ENCODE measurements around the gene REEP6. TPM values are rescaled to one million over a fixed set of nuclear protein-coding genes. Genes with fewer than 3 reads are reported as not detected.

REEP6 gene
- total and polyA plus RNA-seq, 7 donors, result 0.33 to 5.6 (median 2.0) TPM; not detected in 1

- Histone ChIP-seq H3K9me3 (no peaks in the 10 kb centered on the region), H3K4me1 (peaks cover 0 to 21% (median 15%) of the 10 kb centered on the region in 4 donors), H3K4me3 (no peak overlapping the region), H3K27ac (no peak overlapping the region), H3K27me3 (peaks cover 6 to 40% (median 27%) of the 10 kb centered on the region in 3 donors), H3K36me3 (no peaks in the 10 kb centered on the region)
- DNase-seq, result peak; percentile 64
- TF ChIP-seq POLR2AphosphoS5 (IDR thresholded peaks at IDR 0.05) (no peak), CTCF (IDR thresholded peaks at IDR 0.05) (no peak), POLR2A (IDR thresholded peaks at IDR 0.05) (no peak), EP300 (IDR thresholded peaks at IDR 0.05) (no peak)
- 50 to 77% methylated on average over 10 of the region's 10 CpGs for WGBS, 2 donors
- intact Hi-C loops (cut with DNase I), result no loop called here
These were observed 1.6 kb downstream of the REEP6 start for GRCh38 chr19:1492474-1493006.

GRCh38 chr19:1494115-1494815 is 3.3 kb downstream of the REEP6 start:
- Histone ChIP-seq H3K9me3 (no peaks in the 10 kb centered on the region), H3K4me1 (peaks cover 0 to 20% (median 15%) of the 10 kb centered on the region in 4 donors), H3K36me3 (no peaks in the 10 kb centered on the region), H3K27ac (no peak overlapping the region), H3K4me3 (no peak overlapping the region), H3K27me3 (peaks cover 6 to 47% (median 34%) of the 10 kb centered on the region in 3 donors)
- DNase-seq, result no peak
- no peak for TF ChIP-seq EP300 (IDR thresholded peaks at IDR 0.05)
- TF ChIP-seq POLR2A (IDR thresholded peaks at IDR 0.05), result no peak
- no peak for TF ChIP-seq CTCF (IDR thresholded peaks at IDR 0.05)
- no peak for TF ChIP-seq POLR2AphosphoS5 (IDR thresholded peaks at IDR 0.05)
- intact Hi-C loops (cut with DNase I), result no loop called here
- WGBS, 2 donors, result 40 to 65% methylated on average over 15 of the region's 15 CpGs

GRCh38 chr19:1495051-1495798 is 4.2 kb downstream of the REEP6 start:
- Histone ChIP-seq H3K4me1 (peaks cover 0 to 11% (median 8%) of the 10 kb centered on the region in 4 donors), H3K4me3 (no peak overlapping the region), H3K27me3 (peaks cover 6 to 47% (median 34%) of the 10 kb centered on the region in 3 donors), H3K27ac (no peak overlapping the region), H3K36me3 (no peaks in the 10 kb centered on the region), H3K9me3 (no peaks in the 10 kb centered on the region)
- TF ChIP-seq CTCF (IDR thresholded peaks at IDR 0.05), result no peak
- TF ChIP-seq POLR2AphosphoS5 (IDR thresholded peaks at IDR 0.05), result no peak
- no peak for TF ChIP-seq EP300 (IDR thresholded peaks at IDR 0.05)
- no peak for TF ChIP-seq POLR2A (IDR thresholded peaks at IDR 0.05)
- intact Hi-C loops (cut with DNase I), result no loop called here
- 90 to 91% methylated on average over 37 of the region's 37 CpGs for WGBS, 2 donors
- DNase-seq, result no peak

- H3K27me3 ChIP-seq, result peaks cover 6 to 49% (median 36%) of the 10 kb centered on the region in 3 donors
- intact Hi-C loops (cut with DNase I), result no loop called here
- 64 to 77% methylated on average over 40 of the region's 40 CpGs for WGBS, 2 donors
- H3K4me1 ChIP-seq, result peaks cover 0 to 7% (median 7%) of the 10 kb centered on the region in 4 donors
- no peak overlapping the region for H3K27ac ChIP-seq
- TF ChIP-seq EP300 (IDR thresholded peaks at IDR 0.05), result no peak
- no peaks in the 10 kb centered on the region for H3K36me3 ChIP-seq
- H3K9me3 ChIP-seq, result no peaks in the 10 kb centered on the region
- H3K4me3 ChIP-seq, result no peak overlapping the region
- DNase-seq, result no peak
These were observed 5.1 kb downstream of the REEP6 start for GRCh38 chr19:1495799-1496713.
